HL-60/S4 treated with phorbol 12-myristate 13-acetate at 8.2 ng/mL for 4 days and 3 days (cell line): ENCODE measurements around the gene CDC40.
"Not testable (repeated sequence)": the region's sequence is repeated elsewhere in the genome, so short reads cannot be mapped to it uniquely, and the experiment has no call there.

ENCODE experiments used
- in situ Hi-C: fragments of 300-500 bp; cut with MboI; formaldehyde crosslinking; loops from 2 replicates; pipeline ENCODE4 v1.15.0; 2022; ENCODE audit warnings: low sequenced_read_pairs

The CDC40 gene

GRCh38 chr6:110266996-110267395, 86.8 kb downstream of the CDC40 start:
- in situ Hi-C loops = no loop called here

GRCh38 chr6:110269623-110270022, 89.4 kb downstream of the CDC40 start:
- in situ Hi-C loops = no loop called here

DNA sequence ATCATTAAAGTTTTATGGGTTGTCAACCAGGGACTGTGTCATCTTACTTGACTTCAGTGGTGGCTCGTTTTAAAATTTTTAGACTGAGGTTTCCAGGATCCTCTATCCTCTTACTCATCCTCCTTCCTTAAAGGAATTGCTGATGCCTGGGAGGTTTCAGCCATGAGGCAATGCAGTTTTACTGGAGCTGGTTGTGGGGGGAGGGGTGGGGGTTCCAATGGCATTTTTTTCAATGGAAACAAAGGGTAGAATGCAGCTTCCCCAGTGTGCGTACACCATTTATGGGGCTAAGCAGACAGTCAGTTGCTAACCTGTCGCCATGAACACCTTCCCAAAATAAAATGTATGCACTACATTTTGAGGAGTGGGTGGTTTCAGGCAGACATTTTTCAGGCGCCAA, 89.9 kb downstream of the CDC40 start:
- in situ Hi-C loops = no loop called here

- in situ Hi-C loops = no loop called here
These were observed 91.5 kb downstream of the CDC40 start for GRCh38 chr6:110271732-110272022.

GRCh38 chr6:110272781-110273180, 92.6 kb downstream of the CDC40 start:
- in situ Hi-C loops = not testable (repeated sequence)

DNA sequence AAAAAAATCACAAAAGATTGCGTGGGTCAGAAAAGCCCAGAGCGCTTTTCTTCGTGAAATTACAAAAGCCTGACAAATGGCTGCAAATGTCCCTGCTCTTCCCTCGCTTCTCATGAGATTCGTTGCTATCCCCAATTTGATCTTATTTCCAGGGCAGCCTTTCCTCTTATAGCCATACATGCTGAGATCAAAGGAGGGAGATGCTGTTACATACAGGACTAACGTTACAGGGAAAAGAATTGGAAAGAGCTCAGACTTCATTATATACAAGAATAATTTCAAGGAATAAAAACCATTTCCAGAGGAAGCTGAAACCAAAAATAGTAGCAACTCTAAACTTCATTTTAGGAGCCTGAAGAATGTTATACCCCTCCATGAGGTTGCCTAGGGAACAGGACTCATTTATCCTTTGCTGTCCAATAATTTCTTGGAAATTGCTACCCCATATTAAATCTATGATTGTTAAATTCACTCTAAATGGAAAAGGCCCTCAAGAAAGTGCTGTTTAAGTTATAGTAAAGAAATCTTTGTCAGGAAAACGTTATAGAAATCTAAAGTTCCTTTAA, 97.0 kb downstream of the CDC40 start:
- in situ Hi-C loops = no loop called here
